C4-2B (cell line): ENCODE data around the gene GRIK4.

Source experiments
- CTCF ChIP-seq: fragments of 450-650 bp; conservative IDR thresholded peaks from 2 replicates; pipeline ENCODE4 v1.5.1; 2017; ENCODE audit warnings: mild to moderate bottlenecking
- ZFX ChIP-seq: fragments of 450-650 bp; IDR thresholded peaks from 2 replicates; pipeline ENCODE4 v1.6.1; 2017

GRCh38 chr11:120518356-120518755 lies 6.8 kb downstream of the GRIK4 start:
- TF ChIP-seq CTCF (no peak), ZFX (no peak)
